Ovary (tissue), 3 donors: ENCODE measurements around the gene TMEM260.

Source experiments
- EP300 ChIP-seq: sonication (generic); formaldehyde crosslinking; IDR thresholded peaks from one replicate; pipeline ENCODE4 v1.6.1; 2017; ENCODE audit warnings: antibody characterized with exemption
- POLR2A ChIP-seq: fragments of 450-650 bp; IDR thresholded peaks from one replicate; pipeline ENCODE4 v1.6.1; 2017; ENCODE audit warnings: antibody characterized with exemption, mild to moderate bottlenecking, moderate library complexity
- TF ChIP-seq, protein P1 (sequence below), 3 donors: fragments of 450-650 bp in 2 of 3; fragments of 200-600 bp in 1 of 3; IDR thresholded peaks; one replicate each; pipeline versions ENCODE4 v1.5.1 to v1.8.0; 2016 to 2022; ENCODE audit warnings: antibody characterized with exemption in 3 of 3, mild to moderate bottlenecking in 1 of 3
- donor health status: DM: no; HTN: no; CAD: no.

- TF ChIP-seq, protein P1, sequence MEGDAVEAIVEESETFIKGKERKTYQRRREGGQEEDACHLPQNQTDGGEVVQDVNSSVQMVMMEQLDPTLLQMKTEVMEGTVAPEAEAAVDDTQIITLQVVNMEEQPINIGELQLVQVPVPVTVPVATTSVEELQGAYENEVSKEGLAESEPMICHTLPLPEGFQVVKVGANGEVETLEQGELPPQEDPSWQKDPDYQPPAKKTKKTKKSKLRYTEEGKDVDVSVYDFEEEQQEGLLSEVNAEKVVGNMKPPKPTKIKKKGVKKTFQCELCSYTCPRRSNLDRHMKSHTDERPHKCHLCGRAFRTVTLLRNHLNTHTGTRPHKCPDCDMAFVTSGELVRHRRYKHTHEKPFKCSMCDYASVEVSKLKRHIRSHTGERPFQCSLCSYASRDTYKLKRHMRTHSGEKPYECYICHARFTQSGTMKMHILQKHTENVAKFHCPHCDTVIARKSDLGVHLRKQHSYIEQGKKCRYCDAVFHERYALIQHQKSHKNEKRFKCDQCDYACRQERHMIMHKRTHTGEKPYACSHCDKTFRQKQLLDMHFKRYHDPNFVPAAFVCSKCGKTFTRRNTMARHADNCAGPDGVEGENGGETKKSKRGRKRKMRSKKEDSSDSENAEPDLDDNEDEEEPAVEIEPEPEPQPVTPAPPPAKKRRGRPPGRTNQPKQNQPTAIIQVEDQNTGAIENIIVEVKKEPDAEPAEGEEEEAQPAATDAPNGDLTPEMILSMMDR (IDR thresholded peaks at IDR 0.05) = no peak
- TF ChIP-seq POLR2A = no peak
- no peak for TF ChIP-seq EP300
Measured at GRCh38 chr14:56694609-56695008, 115.0 kb downstream of the TMEM260 start.
